Thyroid gland (tissue), 4 donors: ENCODE data around the gene GAL3ST2. TPM values are rescaled to one million over a fixed set of nuclear protein-coding genes. Genes with fewer than 3 reads are reported as not detected.
"Not testable (repeated sequence)": the region's sequence is repeated elsewhere in the genome, so short reads cannot be mapped to it uniquely, and the experiment has no call there.

Source experiments
- DNase-seq, 2 donors: peaks; one replicate each; pipeline ENCODE4 v3.0.0-alpha.2; 2019
- H3K27ac ChIP-seq, 3 donors: fragments of 200-600 bp; sonication (generic); 1 replicate in 2 of 3; 2 replicates in 1 of 3; pipeline ENCODE4 v1.5.1; 2016 to 2019; ENCODE audit warnings: mild to moderate bottlenecking in 1 of 3, moderate library complexity in 1 of 3
- H3K27me3 ChIP-seq: fragments of 200-600 bp; sonication (generic); one replicate; pipeline ENCODE4 v1.5.1; 2019
- H3K36me3 ChIP-seq, 2 donors: fragments of 200-600 bp; sonication (generic); one replicate each; pipeline ENCODE4 v1.5.1; 2016 to 2019
- H3K4me1 ChIP-seq, 2 donors: fragments of 200-600 bp; sonication (generic); one replicate each; pipeline ENCODE4 v1.5.1; 2017 to 2019
- H3K4me3 ChIP-seq, 3 donors: fragments of 200-600 bp; sonication (generic); replicated peaks in 1 of 3; 1 replicate in 2 of 3; 2 replicates in 1 of 3; pipeline ENCODE4 v1.5.1; 2016; ENCODE audit warnings: mild to moderate bottlenecking in 1 of 3
- H3K9me3 ChIP-seq: fragments of 200-600 bp; sonication (generic); one replicate; pipeline ENCODE4 v1.5.1; 2017
- POLR2A ChIP-seq, 2 donors: fragments of 450-650 bp; IDR thresholded peaks; one replicate each; pipeline ENCODE4 v1.6.1; 2017; ENCODE audit warnings: antibody characterized with exemption in 2 of 2, mild to moderate bottlenecking in 2 of 2, moderate library complexity in 1 of 2
- WGBS, 2 donors: methylation state at CpG; one replicate each; pipeline ENCODE4 v1.1.5; 2017; 5-methylcytosine and 5-hydroxymethylcytosine counted together
- intact Hi-C: fragments of 100-400 bp; cut with DNase I; formaldehyde crosslinking; loops from one replicate; pipeline ENCODE4 v1.15.1; 2023
- total RNA-seq, 4 donors: library from RNA; depleted of rRNA; stranded (reverse); fragments of >200 nt; gene quantifications; one replicate each; pipeline ENCODE4 v1.2.3, GENCODE V29; 2016
- TF ChIP-seq, protein P1 (sequence below), 6 experiments: fragments of 200-600 bp in 3 of 6; fragments of 450-650 bp in 3 of 6; sonication (generic) in 3 of 6; IDR thresholded peaks; one replicate each; pipeline ENCODE4 v1.5.1; 2016 to 2019; ENCODE audit warnings: antibody characterized with exemption in 6 of 6, mild to moderate bottlenecking in 2 of 6, inconsistent platforms in 1 of 6, moderate library complexity in 1 of 6

Gene GAL3ST2
- total RNA-seq, 4 donors from 2014 or later: not detected

DNA sequence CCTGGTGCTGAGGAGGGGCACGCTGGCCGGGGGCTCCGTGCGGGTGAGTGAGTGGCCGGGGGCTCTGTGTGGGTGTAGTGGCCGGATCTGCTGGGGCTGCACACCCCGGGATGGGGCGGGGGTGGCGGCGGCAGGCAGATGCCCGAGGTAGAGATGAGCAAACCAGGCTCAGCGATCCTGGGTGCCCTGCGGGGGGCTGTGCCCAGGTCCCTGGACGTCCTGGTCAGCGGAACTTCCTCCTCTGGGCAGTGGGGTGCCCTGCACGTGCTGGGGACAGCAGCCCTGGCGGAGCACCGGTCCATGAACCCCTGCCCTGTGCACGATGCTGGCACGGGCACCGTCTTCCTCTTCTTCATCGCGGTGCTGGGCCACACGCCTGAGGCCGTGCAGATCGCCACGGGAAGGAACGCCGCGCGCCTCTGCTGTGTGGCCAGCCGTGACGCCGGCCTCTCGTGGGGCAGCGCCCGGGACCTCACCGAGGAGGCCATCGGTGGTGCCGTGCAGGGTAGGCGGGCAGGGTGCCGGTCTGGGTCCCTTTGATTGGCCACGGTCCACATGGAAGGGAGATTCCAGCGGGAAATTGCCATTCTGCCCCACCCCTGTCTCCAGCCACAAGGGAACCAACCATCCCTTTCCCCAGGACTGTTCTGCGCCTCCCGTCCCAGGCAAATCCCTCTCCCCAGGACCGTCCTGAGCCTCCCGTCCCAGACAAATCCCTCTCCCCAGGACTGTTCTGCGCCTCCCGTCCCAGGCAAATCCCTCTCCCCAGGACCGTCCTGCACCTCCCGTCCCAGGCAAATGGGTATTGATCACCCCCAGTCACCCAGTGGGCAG, 38.2 kb downstream of the GAL3ST2 start:
- TF ChIP-seq, protein P1, sequence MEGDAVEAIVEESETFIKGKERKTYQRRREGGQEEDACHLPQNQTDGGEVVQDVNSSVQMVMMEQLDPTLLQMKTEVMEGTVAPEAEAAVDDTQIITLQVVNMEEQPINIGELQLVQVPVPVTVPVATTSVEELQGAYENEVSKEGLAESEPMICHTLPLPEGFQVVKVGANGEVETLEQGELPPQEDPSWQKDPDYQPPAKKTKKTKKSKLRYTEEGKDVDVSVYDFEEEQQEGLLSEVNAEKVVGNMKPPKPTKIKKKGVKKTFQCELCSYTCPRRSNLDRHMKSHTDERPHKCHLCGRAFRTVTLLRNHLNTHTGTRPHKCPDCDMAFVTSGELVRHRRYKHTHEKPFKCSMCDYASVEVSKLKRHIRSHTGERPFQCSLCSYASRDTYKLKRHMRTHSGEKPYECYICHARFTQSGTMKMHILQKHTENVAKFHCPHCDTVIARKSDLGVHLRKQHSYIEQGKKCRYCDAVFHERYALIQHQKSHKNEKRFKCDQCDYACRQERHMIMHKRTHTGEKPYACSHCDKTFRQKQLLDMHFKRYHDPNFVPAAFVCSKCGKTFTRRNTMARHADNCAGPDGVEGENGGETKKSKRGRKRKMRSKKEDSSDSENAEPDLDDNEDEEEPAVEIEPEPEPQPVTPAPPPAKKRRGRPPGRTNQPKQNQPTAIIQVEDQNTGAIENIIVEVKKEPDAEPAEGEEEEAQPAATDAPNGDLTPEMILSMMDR (IDR thresholded peaks at IDR 0.05): no peak
- no peak for TF ChIP-seq POLR2A (IDR thresholded peaks at IDR 0.05)
- no peak for DNase-seq
- Histone ChIP-seq H3K9me3 (no peaks in the 10 kb centered on the region), H3K4me3 (no peak overlapping the region), H3K27ac (no peak overlapping the region), H3K27me3 (no peaks in the 10 kb centered on the region), H3K36me3 (no peaks in the 10 kb centered on the region), H3K4me1 (peaks cover 17 to 23% of the 10 kb centered on the region in 2 donors)
- 90% methylated on average over 30 to 33 of the region's 52 CpGs for WGBS, 2 donors
- intact Hi-C loops: no loop called here

DNA sequence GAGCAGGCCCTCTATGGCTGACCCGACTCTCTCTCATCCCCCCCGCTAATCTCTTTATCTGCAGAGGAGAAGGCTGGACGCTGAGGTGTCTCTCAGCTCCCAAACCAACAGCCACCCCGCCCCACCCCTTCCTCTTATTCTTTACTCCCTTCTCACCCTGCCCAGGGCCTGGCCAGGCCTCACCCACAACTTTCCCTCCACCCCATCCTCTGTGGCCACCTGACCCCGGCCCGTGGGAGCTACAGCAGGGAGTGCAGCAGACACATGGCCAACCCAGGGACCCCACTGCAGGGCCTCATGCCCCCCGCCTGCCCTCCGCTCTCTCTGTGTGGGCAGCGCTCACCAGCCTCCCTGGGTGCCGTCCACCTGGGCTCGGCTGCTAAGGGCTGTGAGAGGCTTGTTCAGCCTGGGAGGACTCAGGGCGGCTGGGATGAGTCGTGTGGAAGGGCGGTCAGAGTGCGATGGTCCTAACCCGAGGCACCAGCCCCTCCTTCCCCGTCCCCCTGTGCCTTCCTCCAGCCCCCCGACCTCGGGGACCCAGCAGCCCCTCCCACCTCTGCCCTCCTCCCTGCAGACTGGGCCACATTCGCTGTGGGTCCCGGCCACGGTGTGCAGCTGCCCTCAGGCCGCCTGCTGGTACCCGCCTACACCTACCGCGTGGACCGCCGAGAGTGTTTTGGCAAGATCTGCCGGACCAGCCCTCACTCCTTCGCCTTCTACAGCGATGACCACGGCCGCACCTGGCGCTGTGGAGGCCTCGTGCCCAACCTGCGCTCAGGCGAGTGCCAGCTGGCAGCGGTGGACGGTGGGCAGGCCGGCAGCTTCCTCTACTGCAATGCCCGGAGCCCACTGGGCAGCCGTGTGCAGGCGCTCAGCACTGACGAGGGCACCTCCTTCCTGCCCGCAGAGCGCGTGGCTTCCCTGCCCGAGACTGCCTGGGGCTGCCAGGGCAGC, 39.1 kb downstream of the GAL3ST2 start:
- intact Hi-C loops: no loop called here
- TF ChIP-seq, protein P1 (IDR thresholded peaks at IDR 0.05): no peak
- TF ChIP-seq POLR2A (IDR thresholded peaks at IDR 0.05): no peak
- no peaks in the 10 kb centered on the region for H3K36me3 ChIP-seq
- no peak overlapping the region for H3K27ac ChIP-seq
- no peaks in the 10 kb centered on the region for H3K27me3 ChIP-seq
- no peak for DNase-seq
- H3K4me1 ChIP-seq: peaks cover 11 to 14% of the 10 kb centered on the region in 2 donors
- H3K9me3 ChIP-seq: no peaks in the 10 kb centered on the region
- WGBS, 2 donors: 75 to 89% methylated on average over 7 to 29 of the region's 48 CpGs
- H3K4me3 ChIP-seq: no peak overlapping the region

GRCh38 chr2:241816431-241817121, 40.0 kb downstream of the GAL3ST2 start:
- no peak for DNase-seq

GRCh38 chr2:241817126-241817820, 40.7 kb downstream of the GAL3ST2 start:
- H3K36me3 ChIP-seq: no peaks in the 10 kb centered on the region
- WGBS, 2 donors: 51 to 67% methylated on average over 15 of the region's 16 CpGs
- no peak overlapping the region for H3K27ac ChIP-seq
- no peak for DNase-seq
- TF ChIP-seq, protein P1 (IDR thresholded peaks at IDR 0.05): no peak
- no peak for TF ChIP-seq POLR2A (IDR thresholded peaks at IDR 0.05)
- intact Hi-C loops: no loop called here
- no peak overlapping the region for H3K4me3 ChIP-seq
- no peaks in the 10 kb centered on the region for H3K27me3 ChIP-seq
- H3K4me1 ChIP-seq: no peaks in the 10 kb centered on the region
- H3K9me3 ChIP-seq: no peaks in the 10 kb centered on the region

More at GRCh38 chr2:241816431-241817121, 40.0 kb downstream of the GAL3ST2 start:
- Histone ChIP-seq H3K36me3 (no peaks in the 10 kb centered on the region), H3K9me3 (no peaks in the 10 kb centered on the region), H3K4me3 (no peak overlapping the region), H3K27ac (no peak overlapping the region), H3K4me1 (peaks cover 2 to 5% of the 10 kb centered on the region in 2 donors), H3K27me3 (no peaks in the 10 kb centered on the region)
- TF ChIP-seq, protein P1 (IDR thresholded peaks at IDR 0.05): no peak
- no peak for TF ChIP-seq POLR2A (IDR thresholded peaks at IDR 0.05)
- 20 to 86% methylated on average over 2 to 18 of the region's 33 CpGs for WGBS, 2 donors
- intact Hi-C loops: no loop called here

DNA sequence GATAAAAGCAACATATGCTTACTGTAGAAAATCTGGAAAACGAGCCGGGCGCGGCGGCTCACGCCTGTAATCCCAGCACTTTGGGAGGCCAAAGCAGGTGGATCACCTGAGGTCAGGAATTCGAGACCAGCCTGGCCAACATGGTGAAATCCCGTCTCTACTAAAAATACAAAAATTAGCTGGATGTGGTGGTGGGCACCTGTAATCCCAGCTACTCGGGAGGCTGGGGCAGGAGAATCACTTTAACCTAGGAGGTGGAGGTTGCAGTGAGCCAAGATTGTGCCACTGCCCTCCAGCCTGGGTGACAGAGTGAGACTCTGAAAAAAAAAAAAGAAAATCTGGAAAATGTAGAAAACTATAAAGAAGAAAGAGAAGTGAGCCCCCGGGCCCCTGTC, 41.2 kb downstream of the GAL3ST2 start:
- H3K4me3 ChIP-seq, H3K9me3 ChIP-seq, H3K27me3 ChIP-seq, DNase-seq, H3K36me3 ChIP-seq, H3K4me1 ChIP-seq, H3K27ac ChIP-seq, intact Hi-C loops: not testable (repeated sequence)
- 86 to 88% methylated on average over 10 of the region's 10 CpGs for WGBS, 2 donors
